Small intestine (tissue), 16 donors: ENCODE results near the gene FAM131B. TPM values are rescaled to one million over a fixed set of nuclear protein-coding genes. Genes with fewer than 3 reads are reported as not detected.

Source experiments
- DNase-seq, 2 donors: peaks; one replicate each; pipeline versions ENCODE4 v3.0.0 to v3.0.0-alpha.2; 2013
- FAIRE-seq: peaks from 2 replicates; lab custom pipeline; 2012; peaks lifted over from hg19 to GRCh38; lab: Jason Lieb, UNC
- H3K27ac ChIP-seq, 3 donors: one replicate each; pipeline ENCODE4 v1.5.1; 2013; ENCODE audit warnings: low read length in 2 of 3, mild to moderate bottlenecking in 2 of 3, control low read depth in 1 of 3, inconsistent platforms in 1 of 3, low read depth in 1 of 3, moderate library complexity in 1 of 3
- H3K27me3 ChIP-seq, 3 donors: one replicate each; pipeline ENCODE4 v1.6.1; 2013; ENCODE audit warnings: low read length in 3 of 3, inconsistent platforms in 1 of 3; ENCODE audit not compliant: control insufficient read depth in 3 of 3, insufficient read depth in 3 of 3
- H3K36me3 ChIP-seq, 3 donors: one replicate each; pipeline ENCODE4 v1.6.1; 2013; ENCODE audit warnings: low read length in 3 of 3, inconsistent platforms in 1 of 3, low read depth in 1 of 3, mild to moderate bottlenecking in 1 of 3, moderate library complexity in 1 of 3; ENCODE audit not compliant: control insufficient read depth in 3 of 3, insufficient read depth in 2 of 3
- H3K4me1 ChIP-seq, 3 donors: one replicate each; pipeline ENCODE4 v1.6.1; 2013; ENCODE audit warnings: low read length in 2 of 3, inconsistent platforms in 1 of 3, low read depth in 1 of 3, mild to moderate bottlenecking in 1 of 3, moderate library complexity in 1 of 3; ENCODE audit not compliant: control insufficient read depth in 3 of 3, insufficient read depth in 2 of 3
- H3K4me3 ChIP-seq, 3 donors: one replicate each; pipeline ENCODE4 v1.5.1; 2013; ENCODE audit warnings: low read length in 3 of 3, control low read depth in 1 of 3, inconsistent platforms in 1 of 3, low read depth in 1 of 3, mild to moderate bottlenecking in 1 of 3, moderate library complexity in 1 of 3
- H3K9me3 ChIP-seq, 2 donors: one replicate each; pipeline ENCODE4 v1.6.1; 2013; ENCODE audit warnings: low read depth in 1 of 2, low read length in 1 of 2; ENCODE audit not compliant: control insufficient read depth in 2 of 2, insufficient read depth in 1 of 2
- WGBS, 3 donors: extraction: QIAGEN DNeasy Blood & Tissue Kit; methylation state at CpG; one replicate each; pipeline ENCODE4 v1.1.7; 2013; 5-methylcytosine and 5-hydroxymethylcytosine counted together
- long read RNA-seq, 10 donors: transcript quantifications; one replicate each; lab custom pipeline, GENCODE V29; 2026
- polyA plus RNA-seq, 4 donors: library from polyadenylated mRNA; stranded (reverse) in 3 of 4; unstranded in 1 of 4; fragments of 200-250 nt in 3 of 4; fragments of 120-200 nt in 1 of 4; gene quantifications; one replicate each; pipeline versions ENCODE4 v1.2.1 to v1.2.3, GENCODE V29; 2013
- donor health status: healthy with polysubstance abuse.
- donor health status: control.
- donor health status: control.
- donor health status: Bipolar disorder and iron deficiency.
- donor health status: healthy.

The FAM131B gene
- 1 to 10 TPM in 2 of 4 donors, under 1 TPM in 1, not detected in 1; 0.54 to 3.3 (median 1.5) TPM for polyA plus RNA-seq
- long read RNA-seq, donor 1, full-length matches to known transcripts = 1 of 1 reads
- long read RNA-seq, donor 1, partial matches to known transcripts = 0 of 1 reads
- long read RNA-seq, donor 1, other reads (novel, unspliced or antisense) = 0 of 1 reads
- long read RNA-seq, donor 2, partial matches to known transcripts = 35 of 49 reads
- long read RNA-seq, donor 2, other reads (novel, unspliced or antisense) = 14 of 49 reads
- long read RNA-seq, donor 3, full-length matches to known transcripts = 1 of 1 reads
- long read RNA-seq, donor 3, partial matches to known transcripts = 0 of 1 reads
- long read RNA-seq, donor 3, other reads (novel, unspliced or antisense) = 0 of 1 reads
- long read RNA-seq, donor 4 = 0 reads
- long read RNA-seq, donor 5 = 0 reads
- long read RNA-seq, donor 6, full-length matches to known transcripts = 1 of 1 reads
- long read RNA-seq, donor 6, partial matches to known transcripts = 0 of 1 reads
- long read RNA-seq, donor 6, other reads (novel, unspliced or antisense) = 0 of 1 reads
- long read RNA-seq, donor 7, full-length matches to known transcripts = 2 of 592 reads
- long read RNA-seq, donor 7, partial matches to known transcripts = 544 of 592 reads
- long read RNA-seq, donor 7, other reads (novel, unspliced or antisense) = 46 of 592 reads
- long read RNA-seq, donor 8 = 0 reads
- long read RNA-seq, donor 9, full-length matches to known transcripts = 1 of 1 reads
- long read RNA-seq, donor 9, partial matches to known transcripts = 0 of 1 reads
- long read RNA-seq, donor 9, other reads (novel, unspliced or antisense) = 0 of 1 reads
- long read RNA-seq, donor 10, full-length matches to known transcripts = 6 of 203 reads
- long read RNA-seq, donor 10, partial matches to known transcripts = 174 of 203 reads
- long read RNA-seq, donor 10, other reads (novel, unspliced or antisense) = 23 of 203 reads

- H3K27ac ChIP-seq = no peak within 1 kb of the TSS
- no peaks in the 10 kb centered on the region for H3K36me3 ChIP-seq
- H3K9me3 ChIP-seq = no peaks in the 10 kb centered on the region
- peaks cover 2 to 5% (median 3%) of the 10 kb centered on the region in 3 donors for H3K4me1 ChIP-seq
- DNase-seq = peak in 1 of 2 donors; percentile 32
- peak within 1 kb of the TSS; percentile 31 to 64 (median 56) for H3K4me3 ChIP-seq
- no peak for FAIRE-seq
- WGBS, 3 donors = 0 to 2% (median 1%) methylated on average over 39 to 112 of the region's 112 CpGs
- peaks cover 4 to 61% (median 11%) of the 10 kb centered on the region in 3 donors for H3K27me3 ChIP-seq
Observed at GRCh38 chr7:143362131-143363015, at the start of gene FAM131B. TSS of gene FAM131B (minus strand) at chr7:143362713. CDS start at chr7:143362603, 110 bp downstream.

- no peak overlapping the region for H3K4me3 ChIP-seq
- peaks cover 6 to 40% (median 15%) of the 10 kb centered on the region in 3 donors for H3K4me1 ChIP-seq
- FAIRE-seq = no peak
- no peak overlapping the region for H3K27ac ChIP-seq
- DNase-seq = no peak
- no peaks in the 10 kb centered on the region for H3K27me3 ChIP-seq
- no peaks in the 10 kb centered on the region for H3K9me3 ChIP-seq
- H3K36me3 ChIP-seq = no peaks in the 10 kb centered on the region
- 55 to 69% (median 56%) methylated on average over 5 of the region's 5 CpGs for WGBS, 3 donors
Observed at GRCh38 chr7:143411976-143412708, 49.6 kb upstream of the FAM131B start.

- 40 to 57% (median 45%) methylated on average over 6 of the region's 6 CpGs for WGBS, 3 donors
- no peaks in the 10 kb centered on the region for H3K36me3 ChIP-seq
- FAIRE-seq (no peak), DNase-seq (no peak)
- H3K4me3 ChIP-seq = no peak overlapping the region
- H3K27me3 ChIP-seq = no peaks in the 10 kb centered on the region
- no peaks in the 10 kb centered on the region for H3K9me3 ChIP-seq
- peaks cover 10 to 55% (median 24%) of the 10 kb centered on the region in 3 donors for H3K4me1 ChIP-seq
- no peak overlapping the region for H3K27ac ChIP-seq
Observed at GRCh38 chr7:143410521-143411004, 48.0 kb upstream of the FAM131B start.

- peaks cover 0 to 4% (median 0%) of the 10 kb centered on the region in 3 donors for H3K36me3 ChIP-seq
- H3K9me3 ChIP-seq = no peaks in the 10 kb centered on the region
- DNase-seq (peak; percentile 85 to 91), FAIRE-seq (no peak)
- peak within 1 kb of the TSS; percentile 52 to 64 (median 62) for H3K4me3 ChIP-seq
- H3K4me1 ChIP-seq = peaks cover 14 to 63% (median 26%) of the 10 kb centered on the region in 3 donors
- peak within 1 kb of the TSS; percentile 40 to 60 (median 50) for H3K27ac ChIP-seq
- no peaks in the 10 kb centered on the region for H3K27me3 ChIP-seq
- 2 to 8% (median 6%) methylated on average over 16 to 39 of the region's 39 CpGs for WGBS, 3 donors
Observed at GRCh38 chr7:143408686-143409561, 46.4 kb upstream of the FAM131B start, which contains the start of gene EPHA1. TSS of gene EPHA1 (minus strand) at chr7:143408856. CDS start at chr7:143408805, 51 bp downstream.

- peak overlapping the region; percentile 13 to 60 (median 50) for H3K27ac ChIP-seq
- FAIRE-seq = no peak
Observed at GRCh38 chr7:143408252-143408685, 45.8 kb upstream of the FAM131B start.

GRCh38 chr7:143407287-143408251, 45.1 kb upstream of the FAM131B start:
- FAIRE-seq (no peak), DNase-seq (no peak)
- peak overlapping the region; percentile 19 to 64 (median 62) for H3K4me3 ChIP-seq
- peaks cover 11 to 60% (median 20%) of the 10 kb centered on the region in 3 donors for H3K4me1 ChIP-seq
- peaks cover 0 to 5% (median 0%) of the 10 kb centered on the region in 3 donors for H3K36me3 ChIP-seq
- WGBS, 3 donors = 14 to 49% (median 21%) methylated on average over 12 to 13 of the region's 13 CpGs
- H3K9me3 ChIP-seq = no peaks in the 10 kb centered on the region
- no peaks in the 10 kb centered on the region for H3K27me3 ChIP-seq
- peak overlapping the region; percentile 13 to 60 (median 50) for H3K27ac ChIP-seq

More at GRCh38 chr7:143408252-143408685, 45.8 kb upstream of the FAM131B start:
- H3K9me3 ChIP-seq = no peaks in the 10 kb centered on the region
- DNase-seq = peak in 1 of 2 donors; percentile 53
- peak overlapping the region; percentile 52 to 64 (median 62) for H3K4me3 ChIP-seq
- H3K36me3 ChIP-seq = peaks cover 0 to 4% (median 0%) of the 10 kb centered on the region in 3 donors
- no peaks in the 10 kb centered on the region for H3K27me3 ChIP-seq
- WGBS, 3 donors = 1 to 33% (median 5%) methylated on average over 16 to 20 of the region's 20 CpGs
- peaks cover 13 to 63% (median 22%) of the 10 kb centered on the region in 3 donors for H3K4me1 ChIP-seq
